Astrocyte of the spinal cord (primary cell): Measurements from ENCODE around the gene SSH3.

ENCODE experiments used
- DNase-seq: peaks from one replicate; pipeline ENCODE4 v3.0.0; 2011; ENCODE audit warnings: low read depth, low spot score
- H3K4me3 ChIP-seq: 2 replicates; pipeline ENCODE4 v1.5.1; 2011; ENCODE audit warnings: low read depth, mild to moderate bottlenecking, low read length, moderate library complexity
- in situ Hi-C: cut with HindIII; loops from 2 replicates; pipeline ENCODE4 v1.10.0; 2017; ENCODE audit warnings: low sequenced_read_pairs
- TF ChIP-seq, protein P1 (sequence below): IDR thresholded peaks from 2 replicates; pipeline ENCODE4 v1.5.1; 2012; ENCODE audit warnings: low read depth, mild to moderate bottlenecking, low read length, inconsistent platforms

The SSH3 gene

DNA sequence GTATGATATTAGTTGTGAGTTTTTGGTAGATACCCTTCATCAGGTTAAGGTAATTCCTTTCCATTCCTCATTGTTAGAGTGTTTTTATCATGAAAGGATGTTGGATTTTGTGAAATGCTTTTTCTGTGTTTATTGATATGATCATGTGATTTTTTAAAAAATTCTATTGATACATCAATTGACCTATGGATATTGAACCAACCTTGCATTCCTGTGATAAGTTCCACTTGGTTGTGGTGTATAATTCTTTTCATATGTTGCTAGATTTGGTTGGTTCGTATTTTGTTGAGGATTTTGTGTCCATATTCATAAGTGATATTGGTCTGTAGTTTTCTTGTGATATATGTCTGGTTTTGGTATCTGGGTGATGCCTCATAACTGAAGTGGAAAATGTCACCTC, 7.5 kb upstream of the SSH3 start:
- in situ Hi-C loops, result no loop called here
- TF ChIP-seq, protein P1, sequence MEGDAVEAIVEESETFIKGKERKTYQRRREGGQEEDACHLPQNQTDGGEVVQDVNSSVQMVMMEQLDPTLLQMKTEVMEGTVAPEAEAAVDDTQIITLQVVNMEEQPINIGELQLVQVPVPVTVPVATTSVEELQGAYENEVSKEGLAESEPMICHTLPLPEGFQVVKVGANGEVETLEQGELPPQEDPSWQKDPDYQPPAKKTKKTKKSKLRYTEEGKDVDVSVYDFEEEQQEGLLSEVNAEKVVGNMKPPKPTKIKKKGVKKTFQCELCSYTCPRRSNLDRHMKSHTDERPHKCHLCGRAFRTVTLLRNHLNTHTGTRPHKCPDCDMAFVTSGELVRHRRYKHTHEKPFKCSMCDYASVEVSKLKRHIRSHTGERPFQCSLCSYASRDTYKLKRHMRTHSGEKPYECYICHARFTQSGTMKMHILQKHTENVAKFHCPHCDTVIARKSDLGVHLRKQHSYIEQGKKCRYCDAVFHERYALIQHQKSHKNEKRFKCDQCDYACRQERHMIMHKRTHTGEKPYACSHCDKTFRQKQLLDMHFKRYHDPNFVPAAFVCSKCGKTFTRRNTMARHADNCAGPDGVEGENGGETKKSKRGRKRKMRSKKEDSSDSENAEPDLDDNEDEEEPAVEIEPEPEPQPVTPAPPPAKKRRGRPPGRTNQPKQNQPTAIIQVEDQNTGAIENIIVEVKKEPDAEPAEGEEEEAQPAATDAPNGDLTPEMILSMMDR, result no peak
- DNase-seq, result no peak
- H3K4me3 ChIP-seq, result no peak overlapping the region

- no peak for DNase-seq
- TF ChIP-seq, protein P1, result no peak
- H3K4me3 ChIP-seq, result no peak overlapping the region
- in situ Hi-C loops, result no loop called here
Observed at GRCh38 chr11:67298786-67299185, 4.5 kb upstream of the SSH3 start.

DNA sequence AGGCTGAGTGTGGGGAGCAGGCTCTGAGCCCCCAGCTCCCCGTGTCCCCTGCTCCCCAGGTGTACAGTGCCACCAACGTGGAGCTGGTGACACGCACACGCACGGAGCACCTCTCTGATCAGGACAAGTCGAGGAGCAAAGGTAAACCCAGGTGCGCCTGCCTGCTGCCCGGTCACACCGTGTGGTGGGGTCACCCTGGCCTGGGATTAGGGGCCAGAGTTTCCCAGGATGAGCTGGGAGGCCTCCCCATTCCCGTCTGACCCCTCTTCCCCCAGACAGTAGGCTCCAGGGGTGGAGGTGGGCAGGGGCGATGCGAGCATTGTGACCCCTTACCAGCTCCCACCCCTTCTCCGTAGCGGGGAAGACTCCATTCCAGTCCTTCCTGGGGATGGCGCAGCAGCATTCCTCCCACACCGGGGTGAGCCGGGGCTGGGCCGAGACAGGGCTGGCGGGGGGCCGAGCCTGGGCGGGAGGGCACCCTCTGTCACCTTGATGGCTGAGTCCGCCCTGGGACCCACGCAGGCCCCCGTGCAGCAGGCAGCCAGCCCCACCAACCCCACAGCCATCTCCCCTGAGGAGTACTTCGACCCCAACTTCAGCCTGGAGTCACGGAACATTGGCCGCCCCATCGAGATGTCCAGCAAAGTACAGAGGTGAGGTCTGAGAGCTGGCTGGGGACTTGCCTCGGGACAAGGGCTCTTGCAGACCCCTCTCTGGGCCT, 3.7 kb upstream of the SSH3 start:
- TF ChIP-seq, protein P1, result no peak
- DNase-seq, result no peak
- in situ Hi-C loops, result no loop called here

DNA sequence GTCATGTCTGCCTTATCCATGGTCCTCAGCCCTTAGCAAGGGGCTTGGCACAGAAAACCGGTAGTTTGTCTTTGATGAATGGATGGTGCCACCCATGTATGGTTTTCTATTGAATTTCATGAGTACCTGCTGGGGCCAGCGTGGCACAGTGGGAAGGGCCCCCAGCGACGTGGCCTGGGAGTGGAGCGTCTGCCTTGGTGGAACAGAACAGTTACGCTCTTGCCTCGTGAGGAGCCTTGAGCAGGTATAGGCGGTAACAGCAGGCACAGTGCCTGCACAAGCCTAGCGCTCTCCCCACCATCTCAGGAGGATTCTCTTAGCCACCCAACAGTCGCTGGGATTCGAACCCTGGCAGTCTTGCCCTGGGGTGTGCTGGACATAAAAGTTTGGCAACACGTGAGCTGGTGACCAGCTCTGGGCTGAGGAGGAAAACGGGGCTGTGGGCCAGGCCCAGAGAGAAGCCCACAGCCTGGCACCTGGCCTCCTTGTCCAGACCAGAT, 3.0 kb upstream of the SSH3 start:
- in situ Hi-C loops, result no loop called here
- no peak overlapping the region for H3K4me3 ChIP-seq
- no peak for DNase-seq
- TF ChIP-seq, protein P1, result no peak

More for the DNA sequence above, 3.7 kb upstream of the SSH3 start:
- no peak overlapping the region for H3K4me3 ChIP-seq

DNA sequence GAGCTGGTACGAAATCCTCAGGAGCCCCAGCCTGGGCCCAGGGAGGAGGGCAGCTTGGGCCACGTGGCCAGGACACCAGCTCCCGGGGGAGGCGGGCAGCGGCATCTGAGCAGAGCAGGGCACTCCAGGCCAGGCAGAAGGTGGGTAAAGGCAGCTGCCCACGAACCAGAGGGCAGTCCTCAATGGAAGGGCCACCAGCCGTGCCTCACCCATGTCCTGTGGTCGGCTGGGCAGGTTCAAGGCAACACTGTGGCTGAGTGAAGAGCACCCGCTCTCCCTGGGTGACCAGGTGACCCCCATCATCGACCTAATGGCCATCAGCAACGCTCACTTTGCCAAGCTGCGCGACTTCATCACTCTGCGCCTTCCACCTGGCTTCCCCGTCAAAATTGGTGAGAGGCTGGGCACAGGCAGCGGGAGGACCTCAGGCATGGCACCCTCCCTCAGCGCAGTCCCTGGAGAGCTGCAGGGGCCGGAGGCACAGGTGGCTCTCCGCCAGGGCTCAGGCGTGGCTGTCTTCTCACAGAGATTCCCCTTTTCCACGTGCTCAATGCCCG, 2.5 kb upstream of the SSH3 start:
- DNase-seq, result no peak
- no peak overlapping the region for H3K4me3 ChIP-seq
- TF ChIP-seq, protein P1, result no peak
- in situ Hi-C loops, result no loop called here

GRCh38 chr11:67301313-67301921, 1.9 kb upstream of the SSH3 start:
- no peak overlapping the region for H3K4me3 ChIP-seq
- in situ Hi-C loops, result no loop called here
- no peak for DNase-seq
- TF ChIP-seq, protein P1, result no peak
